K562 (cell line): ENCODE data around the gene FRMD4A. TPM values are rescaled to one million over a fixed set of nuclear protein-coding genes. Genes with fewer than 3 reads are reported as not detected.

Experiments
- ATAC-seq: fragments of 200-7000 bp; cut with Tn5 transposase; 3 replicates; pipeline ENCODE4 v1.9.1; 2020; ENCODE audit warnings: moderate library complexity
- BruUV-seq: library from RNA; stranded (reverse); fragments of 400-500 nt; replicated peaks from 2 replicates; lab custom pipeline; 2021; lab: Mats Ljungman, UMichigan
- CTCF ChIA-PET: fragments of 300-600 bp; formaldehyde crosslinking; extraction: SDS; loops from one replicate; lab custom pipeline; 2021; ENCODE audit warnings: low intra/inter-chr PET ratio; lab: Yijun Ruan, JAX
- POLR2A ChIA-PET: fragments of 300-600, 350-650 bp; sonication (Branson Sonifier 250); formaldehyde crosslinking; extraction: SDS; loops from one replicate; lab custom pipeline; 2021; ENCODE audit warnings: antibody characterized with exemption, inconsistent platforms; lab: Yijun Ruan, JAX
- DNase-seq, 4 experiments: peaks; one replicate each; pipeline versions ENCODE4 v3.0.0 to v3.0.0-alpha.2; 2011 to 2018; ENCODE audit warnings: low spot score in 3 of 4, mixed read lengths in 3 of 4; ENCODE audit errors: extremely low read depth in 1 of 4
- FAIRE-seq: peaks from 2 replicates; lab custom pipeline; 2011; peaks lifted over from hg19 to GRCh38; lab: Jason Lieb, UNC
- H2AFZ ChIP-seq: 2 replicates; pipeline ENCODE4 v1.6.0; 2011; ENCODE audit warnings: low read depth, low read length, control low read depth, inconsistent platforms
- H3K27ac ChIP-seq: fragments of 200-600 bp; 3 replicates; pipeline ENCODE4 v1.8.0; 2011; ENCODE audit warnings: low read depth, mild to moderate bottlenecking, control low read depth, inconsistent platforms, low read length, moderate library complexity, mixed read lengths; ENCODE audit errors: extremely low read depth
- H3K27me3 ChIP-seq, 2 experiments: fragments of 300-600 bp in 1 of 2; 2 replicates in 1 of 2; 3 replicates in 1 of 2; pipeline versions ENCODE4 v1.6.0 to v1.8.0; 2011; ENCODE audit warnings: inconsistent platforms in 2 of 2, low read length in 2 of 2, mild to moderate bottlenecking in 1 of 2, mixed read lengths in 1 of 2, moderate library complexity in 1 of 2; ENCODE audit not compliant: control insufficient read depth in 2 of 2, insufficient read depth in 2 of 2
- H3K36me3 ChIP-seq: fragments of 300-600 bp; 3 replicates; pipeline ENCODE4 v1.8.0; 2011; ENCODE audit warnings: mild to moderate bottlenecking, low read length, inconsistent platforms; ENCODE audit not compliant: control insufficient read depth, insufficient read depth
- H3K4me1 ChIP-seq, 2 experiments: fragments of 200-600 bp in 1 of 2; replicated peaks in 1 of 2; 2 replicates in 1 of 2; 3 replicates in 1 of 2; pipeline versions ENCODE4 v1.5.1 to v1.8.0; 2011; ENCODE audit warnings: inconsistent platforms in 2 of 2, low read length in 2 of 2, mild to moderate bottlenecking in 1 of 2, mixed read lengths in 1 of 2, moderate library complexity in 1 of 2; ENCODE audit not compliant: control insufficient read depth in 2 of 2, insufficient read depth in 2 of 2
- H3K4me2 ChIP-seq: 2 replicates; pipeline ENCODE4 v1.6.1; 2011; ENCODE audit warnings: low read length, control low read depth, inconsistent platforms, mixed read lengths; ENCODE audit not compliant: insufficient read depth
- H3K4me3 ChIP-seq: fragments of 200-600 bp; sonication (generic), shearing (Covaris generic); 2 replicates; pipeline ENCODE4 v1.5.1; 2016; ENCODE audit warnings: control low read depth, inconsistent platforms
- H3K79me2 ChIP-seq: fragments of 200-600 bp; 3 replicates; pipeline ENCODE4 v1.8.0; 2011; ENCODE audit warnings: low read length, inconsistent platforms; ENCODE audit not compliant: control insufficient read depth, insufficient read depth
- H3K9ac ChIP-seq, 2 experiments: 2 replicates each; pipeline versions ENCODE4 v1.6.0 to v1.6.1; 2011; ENCODE audit warnings: low read depth in 2 of 2, low read length in 2 of 2, control low read depth in 1 of 2, inconsistent platforms in 1 of 2, mild to moderate bottlenecking in 1 of 2, mixed read lengths in 1 of 2; ENCODE audit not compliant: insufficient read depth in 1 of 2
- H3K9me1 ChIP-seq: one replicate; pipeline ENCODE4 v1.6.0; 2011; ENCODE audit warnings: inconsistent platforms, mild to moderate bottlenecking, low read length, moderate library complexity; ENCODE audit not compliant: control insufficient read depth, insufficient read depth
- H3K9me3 ChIP-seq: replicated peaks from 2 replicates; pipeline ENCODE4 v1.5.1; 2011; ENCODE audit warnings: low read depth, low read length, inconsistent platforms; ENCODE audit not compliant: control insufficient read depth, insufficient read depth
- H4K20me1 ChIP-seq: replicated peaks from 2 replicates; pipeline ENCODE4 v1.6.1; 2011; ENCODE audit warnings: low read length, inconsistent platforms, mixed read lengths; ENCODE audit not compliant: control insufficient read depth, insufficient read depth
- GATAD2A ChIP-seq: fragments of 450-650 bp; IDR thresholded peaks from 2 replicates; pipeline ENCODE4 v1.6.1; 2017
- HMG20A ChIP-seq: fragments of 450-650 bp; formaldehyde crosslinking; conservative IDR thresholded peaks from 2 replicates; pipeline ENCODE4 v1.4.0; 2020; ENCODE audit warnings: mild to moderate bottlenecking, mixed read lengths
- KDM4B ChIP-seq, 2 experiments: fragments of 450-650 bp in 1 of 2; sonication (generic) in 1 of 2; IDR thresholded peaks; 2 replicates each; pipeline ENCODE4 v1.6.1; 2016 to 2017; ENCODE audit warnings: borderline replicate concordance in 2 of 2, antibody characterized with exemption in 1 of 2, low read depth in 1 of 2, mild to moderate bottlenecking in 1 of 2
- MAX ChIP-seq: sonication (generic); formaldehyde crosslinking; IDR thresholded peaks from 2 replicates; pipeline ENCODE4 v1.9.0; 2022; ENCODE audit warnings: mild to moderate bottlenecking, missing genetic modification reagents
- OTX1 ChIP-seq: fragments of 450-650 bp; formaldehyde crosslinking; IDR thresholded peaks from 2 replicates; pipeline ENCODE4 v1.4.0; 2022; ENCODE audit warnings: mild to moderate bottlenecking
- TCF3 ChIP-seq: sonication (generic); formaldehyde crosslinking; IDR thresholded peaks from 2 replicates; pipeline ENCODE4 v1.4.0; 2020; ENCODE audit warnings: mild to moderate bottlenecking, missing genetic modification reagents
- ZNF384 ChIP-seq: IDR thresholded peaks from 2 replicates; pipeline ENCODE4 v1.6.1; 2012; ENCODE audit warnings: low read depth, low read length, improper control_type of control experiment
- ZNF431 ChIP-seq: sonication (generic); formaldehyde crosslinking; IDR thresholded peaks from 2 replicates; pipeline ENCODE4 v1.8.0; 2022; ENCODE audit warnings: mild to moderate bottlenecking, missing genetic modification reagents
- WGBS: fragments of 100-300 bp; shearing (Covaris generic); methylation state at CpG from one replicate; pipeline ENCODE4 v1.1.6; 2016; ENCODE audit warnings: low coverage, mixed read lengths; ENCODE audit not compliant: insufficient coverage; ENCODE audit errors: missing lambda C conversion rate; 5-methylcytosine and 5-hydroxymethylcytosine counted together
- in situ Hi-C: fragments of 300-500 bp; cut with MboI; formaldehyde crosslinking; loops from 4 replicates; pipeline ENCODE4 v1.15.0; 2018; ENCODE audit warnings: inconsistent platforms, mixed read lengths
- intact Hi-C: fragments of 100-400 bp; cut with micrococcal nuclease; formaldehyde crosslinking; loops from 2 replicates; pipeline ENCODE4 v1.14.2; 2022
- polyA plus RNA-seq, 8 experiments: library from polyadenylated mRNA; depleted of rRNA in 4 of 8; stranded (reverse) in 5 of 8; unstranded in 3 of 8; fragments of >200 nt; fragmentation: Nextera tagmentation in 2 of 8; fragmentation: Illumina TruSeq in 1 of 8; extraction: Ambion mirVana in 2 of 8; extraction: Trizol in 1 of 8; gene quantifications; 2 replicates each; pipeline versions ENCODE4 v1.2.1 to v1.2.3, GENCODE V29; 2011 to 2014; ENCODE audit warnings: inconsistent platforms in 1 of 8, missing spikeins in 1 of 8
- total RNA-seq, 7 experiments: library from RNA; depleted of rRNA in 6 of 7; stranded (reverse); fragments of >200 nt in 6 of 7; fragmentation: Illumina TruSeq in 2 of 7; extraction: Trizol in 2 of 7; gene quantifications; 2 replicates each; pipeline versions ENCODE4 v1.2.1 to v1.2.3, GENCODE V29; 2011 to 2021; ENCODE audit warnings: low replicate concordance in 1 of 7
- TF ChIP-seq, protein P1 (sequence below): fragments of 250-450 bp; sonication (Bioruptor Pico); IDR thresholded peaks from 2 replicates; pipeline ENCODE4 v1.6.1; 2021; ENCODE audit warnings: mild to moderate bottlenecking
- TF ChIP-seq, protein P2 (sequence below): fragments of 450-650 bp; IDR thresholded peaks from 2 replicates; pipeline ENCODE4 v1.6.1; 2016; ENCODE audit warnings: borderline replicate concordance

FRMD4A gene
- total and polyA plus RNA-seq, 9 of the 15 experiments (the other 6 are each of a cell fraction or from before 2014, with no cell fraction given), result 0.80 to 5.2 (median 3.0) TPM

GRCh38 chr10:13946209-13946460 is 384.6 kb downstream of the FRMD4A start:
- no peak overlapping the region for H2AFZ ChIP-seq

More at GRCh38 chr10:13946209-13946460, 384.6 kb downstream of the FRMD4A start:
- no peaks in the 10 kb centered on the region for H3K4me1 ChIP-seq
- H3K79me2 ChIP-seq, result no peaks in the 10 kb centered on the region
- peaks cover 2% of the 10 kb centered on the region for H3K9me1 ChIP-seq
- no peak overlapping the region for H3K9ac ChIP-seq
- TF ChIP-seq MAX (CRISPR knock-in tag) (no peak), KDM4B (IDR thresholded peaks at IDR 0.05; ENCODE audit: borderline replicate concordance in 2 of 2, low read depth in 1 of 2) (no peak), GATAD2A (no peak), ZNF384 (no peak), TCF3 (CRISPR knock-in tag) (no peak), HMG20A (no peak), OTX1 (CRISPR knock-in tag) (no peak), ZNF431 (CRISPR knock-in tag) (no peak)
- TF ChIP-seq, protein P1, sequence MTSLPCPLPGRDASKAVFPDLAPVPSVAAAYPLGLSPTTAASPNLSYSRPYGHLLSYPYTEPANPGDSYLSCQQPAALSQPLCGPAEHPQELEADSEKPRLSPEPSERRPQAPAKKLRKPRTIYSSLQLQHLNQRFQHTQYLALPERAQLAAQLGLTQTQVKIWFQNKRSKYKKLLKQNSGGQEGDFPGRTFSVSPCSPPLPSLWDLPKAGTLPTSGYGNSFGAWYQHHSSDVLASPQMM (CRISPR knock-in tag), result no peak
- TF ChIP-seq, protein P2, sequence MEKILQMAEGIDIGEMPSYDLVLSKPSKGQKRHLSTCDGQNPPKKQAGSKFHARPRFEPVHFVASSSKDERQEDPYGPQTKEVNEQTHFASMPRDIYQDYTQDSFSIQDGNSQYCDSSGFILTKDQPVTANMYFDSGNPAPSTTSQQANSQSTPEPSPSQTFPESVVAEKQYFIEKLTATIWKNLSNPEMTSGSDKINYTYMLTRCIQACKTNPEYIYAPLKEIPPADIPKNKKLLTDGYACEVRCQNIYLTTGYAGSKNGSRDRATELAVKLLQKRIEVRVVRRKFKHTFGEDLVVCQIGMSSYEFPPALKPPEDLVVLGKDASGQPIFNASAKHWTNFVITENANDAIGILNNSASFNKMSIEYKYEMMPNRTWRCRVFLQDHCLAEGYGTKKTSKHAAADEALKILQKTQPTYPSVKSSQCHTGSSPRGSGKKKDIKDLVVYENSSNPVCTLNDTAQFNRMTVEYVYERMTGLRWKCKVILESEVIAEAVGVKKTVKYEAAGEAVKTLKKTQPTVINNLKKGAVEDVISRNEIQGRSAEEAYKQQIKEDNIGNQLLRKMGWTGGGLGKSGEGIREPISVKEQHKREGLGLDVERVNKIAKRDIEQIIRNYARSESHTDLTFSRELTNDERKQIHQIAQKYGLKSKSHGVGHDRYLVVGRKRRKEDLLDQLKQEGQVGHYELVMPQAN, result no peak
- no TSS peak for BruUV-seq
- ATAC-seq, result no peak
- H3K27ac ChIP-seq, result no peak overlapping the region
- no peak overlapping the region for H3K4me3 ChIP-seq
- ChIA-PET POLR2A (no interaction called here), CTCF (no interaction called here)
- 1% methylated on average over 5 of the region's 5 CpGs for WGBS
- H3K27me3 ChIP-seq, result 0 out of 5 replicates have a peak, but pooled peaks cover 0 to 9% of the 10 kb centered on the region in 2 experiments
- no peak overlapping the region for H3K4me2 ChIP-seq
- DNase-seq, result no peak
- no peak for FAIRE-seq
- no peaks in the 10 kb centered on the region for H3K9me3 ChIP-seq
- H4K20me1 ChIP-seq, result no peaks in the 10 kb centered on the region
- in situ Hi-C loops (no loop called here), intact Hi-C loops (no loop called here)
- H3K36me3 ChIP-seq, result no peaks in the 10 kb centered on the region
